Lower lobe of right lung (tissue), 2 donors: ENCODE results near the gene ABCE1. TPM values are rescaled to one million over a fixed set of nuclear protein-coding genes. Genes with fewer than 3 reads are reported as not detected.

ENCODE experiments used
- ATAC-seq, 2 donors: fragments of 200-7000 bp; cut with Tn5 transposase; one replicate each; pipeline ENCODE4 v1.9.1; 2020 to 2022; ENCODE audit warnings: mild to moderate bottlenecking in 2 of 2, moderate library complexity in 2 of 2
- DNase-seq: peaks from one replicate; pipeline ENCODE4 v3.0.0-alpha.2; 2020
- H3K27ac ChIP-seq: fragments of 200-600 bp; one replicate; pipeline ENCODE4 v1.8.0; 2022
- H3K27me3 ChIP-seq: fragments of 200-600 bp; one replicate; pipeline ENCODE4 v1.8.0; 2022; ENCODE audit warnings: low read depth
- H3K36me3 ChIP-seq: fragments of 200-600 bp; one replicate; pipeline ENCODE4 v1.8.0; 2022; ENCODE audit warnings: mild to moderate bottlenecking
- H3K4me1 ChIP-seq: fragments of 200-600 bp; one replicate; pipeline ENCODE4 v1.8.0; 2022
- H3K4me3 ChIP-seq: fragments of 200-600 bp; one replicate; pipeline ENCODE4 v1.8.0; 2022; ENCODE audit warnings: mild to moderate bottlenecking
- H3K9me3 ChIP-seq: fragments of 200-600 bp; one replicate; pipeline ENCODE4 v1.8.0; 2022
- intact Hi-C: fragments of 100-400 bp; cut with DNase I; formaldehyde crosslinking; loops from one replicate; pipeline ENCODE4 v1.11.0; 2022
- total RNA-seq: library from RNA; stranded (reverse); fragmentation: NEBNext Ultra II Directional; extraction: Animal tissue kit (Norgen Biotek cat#: 25700); gene quantifications from one replicate; pipeline ENCODE4 v1.2.1, GENCODE V29; 2021
- TF ChIP-seq, protein P1 (sequence below): fragments of 200-600 bp; IDR thresholded peaks from one replicate; pipeline ENCODE4 v1.8.0; 2022; ENCODE audit warnings: antibody characterized with exemption, mild to moderate bottlenecking
- donor health status: DM: no; HTN: yes; CAD: no; lungs with severe emphysema.

Gene ABCE1
- total RNA-seq, 1 donor from 2014 or later: 35.5 TPM

- H3K4me3 ChIP-seq: no peak overlapping the region
- H3K9me3 ChIP-seq: no peaks in the 10 kb centered on the region
- H3K4me1 ChIP-seq: no peaks in the 10 kb centered on the region
- intact Hi-C loops: no loop called here
- ATAC-seq: no peak
- TF ChIP-seq, protein P1, sequence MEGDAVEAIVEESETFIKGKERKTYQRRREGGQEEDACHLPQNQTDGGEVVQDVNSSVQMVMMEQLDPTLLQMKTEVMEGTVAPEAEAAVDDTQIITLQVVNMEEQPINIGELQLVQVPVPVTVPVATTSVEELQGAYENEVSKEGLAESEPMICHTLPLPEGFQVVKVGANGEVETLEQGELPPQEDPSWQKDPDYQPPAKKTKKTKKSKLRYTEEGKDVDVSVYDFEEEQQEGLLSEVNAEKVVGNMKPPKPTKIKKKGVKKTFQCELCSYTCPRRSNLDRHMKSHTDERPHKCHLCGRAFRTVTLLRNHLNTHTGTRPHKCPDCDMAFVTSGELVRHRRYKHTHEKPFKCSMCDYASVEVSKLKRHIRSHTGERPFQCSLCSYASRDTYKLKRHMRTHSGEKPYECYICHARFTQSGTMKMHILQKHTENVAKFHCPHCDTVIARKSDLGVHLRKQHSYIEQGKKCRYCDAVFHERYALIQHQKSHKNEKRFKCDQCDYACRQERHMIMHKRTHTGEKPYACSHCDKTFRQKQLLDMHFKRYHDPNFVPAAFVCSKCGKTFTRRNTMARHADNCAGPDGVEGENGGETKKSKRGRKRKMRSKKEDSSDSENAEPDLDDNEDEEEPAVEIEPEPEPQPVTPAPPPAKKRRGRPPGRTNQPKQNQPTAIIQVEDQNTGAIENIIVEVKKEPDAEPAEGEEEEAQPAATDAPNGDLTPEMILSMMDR: no peak
- H3K27me3 ChIP-seq: no peaks in the 10 kb centered on the region
- DNase-seq: no peak
- no peak overlapping the region for H3K27ac ChIP-seq
- H3K36me3 ChIP-seq: no peaks in the 10 kb centered on the region
Measured at GRCh38 chr4:145058256-145058655, 39.9 kb upstream of the ABCE1 start.

DNA sequence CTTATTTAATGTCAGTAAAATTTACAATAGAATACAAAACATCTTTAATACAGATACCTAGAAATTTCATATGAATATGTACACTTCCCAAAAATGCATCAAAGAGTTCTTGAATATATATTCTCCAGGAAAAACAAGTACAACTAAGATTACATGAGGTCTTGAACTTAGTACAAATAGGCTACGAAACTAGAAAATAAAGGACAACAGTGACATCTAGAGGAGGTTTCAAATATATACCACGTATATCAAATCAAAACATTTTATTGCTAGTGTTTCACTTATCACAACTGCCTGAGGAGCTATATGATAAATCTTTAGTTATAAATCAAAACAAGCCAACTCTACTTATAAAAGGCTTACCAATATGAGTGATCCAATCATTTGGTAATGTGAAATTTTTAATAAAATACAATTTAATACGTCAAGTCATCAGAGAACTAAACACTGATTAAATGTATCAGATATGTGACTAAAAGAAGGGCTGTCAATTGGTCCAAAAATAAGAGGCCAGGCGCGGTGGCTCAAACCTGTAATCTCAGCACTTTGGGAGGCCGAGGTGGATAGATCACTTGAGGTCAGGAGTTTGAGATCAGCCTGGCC lies 36.7 kb upstream of the ABCE1 start:
- H3K36me3 ChIP-seq: no peaks in the 10 kb centered on the region
- no peaks in the 10 kb centered on the region for H3K9me3 ChIP-seq
- TF ChIP-seq, protein P1: peak; percentile 40
- intact Hi-C loops: no loop called here
- no peaks in the 10 kb centered on the region for H3K27me3 ChIP-seq
- no peak overlapping the region for H3K4me3 ChIP-seq
- DNase-seq (no peak), ATAC-seq (peak; percentile 56 to 57)
- H3K4me1 ChIP-seq: no peaks in the 10 kb centered on the region
- H3K27ac ChIP-seq: no peak overlapping the region

- H3K36me3 ChIP-seq: no peaks in the 10 kb centered on the region
- no peaks in the 10 kb centered on the region for H3K4me1 ChIP-seq
- TF ChIP-seq, protein P1: no peak
- H3K27ac ChIP-seq: no peak overlapping the region
- no peak overlapping the region for H3K4me3 ChIP-seq
- intact Hi-C loops: no loop called here
- H3K27me3 ChIP-seq: no peaks in the 10 kb centered on the region
- no peaks in the 10 kb centered on the region for H3K9me3 ChIP-seq
- no peak for ATAC-seq
- no peak for DNase-seq
Measured at GRCh38 chr4:145066063-145066501, 32.0 kb upstream of the ABCE1 start.

DNA sequence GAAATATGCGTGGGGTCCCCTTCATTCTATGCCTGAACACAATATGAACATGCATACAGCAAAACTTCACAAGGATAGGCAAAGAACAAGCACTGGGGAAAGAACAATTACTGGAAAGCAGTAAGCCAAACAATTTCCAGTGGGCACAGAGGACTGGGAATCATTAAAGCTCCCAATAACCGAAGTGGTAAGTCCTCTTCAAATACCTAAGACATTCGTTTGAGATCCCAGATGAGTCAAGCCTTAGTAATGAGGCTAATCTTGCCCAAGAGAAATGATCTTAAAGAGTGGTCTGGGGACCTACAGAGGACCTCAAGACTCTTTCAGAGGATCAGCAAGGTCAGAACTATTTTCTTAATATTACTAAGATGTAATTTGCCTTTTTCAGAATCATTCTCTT lies 28.8 kb upstream of the ABCE1 start:
- Histone ChIP-seq H3K27ac (no peak overlapping the region), H3K4me3 (no peak overlapping the region), H3K9me3 (no peaks in the 10 kb centered on the region), H3K36me3 (no peaks in the 10 kb centered on the region), H3K4me1 (no peaks in the 10 kb centered on the region), H3K27me3 (no peaks in the 10 kb centered on the region)
- DNase-seq (no peak), ATAC-seq (no peak)
- intact Hi-C loops: no loop called here
- TF ChIP-seq, protein P1: no peak

- Histone ChIP-seq H3K27ac (no peak overlapping the region), H3K27me3 (no peaks in the 10 kb centered on the region), H3K4me3 (no peak overlapping the region), H3K36me3 (no peaks in the 10 kb centered on the region), H3K4me1 (no peaks in the 10 kb centered on the region), H3K9me3 (no peaks in the 10 kb centered on the region)
- TF ChIP-seq, protein P1: no peak
- no peak for ATAC-seq
- intact Hi-C loops: no loop called here
- no peak for DNase-seq
Measured at GRCh38 chr4:145071560-145071959, 26.6 kb upstream of the ABCE1 start.
